HUES6 (cell line): ENCODE measurements around the gene KBTBD8.

Source experiments
- H3K27ac ChIP-seq: 2 replicates; pipeline ENCODE4 v1.7.0; 2013; ENCODE audit warnings: low read depth, mild to moderate bottlenecking, low read length, inconsistent platforms
- H3K27me3 ChIP-seq: 2 replicates; pipeline ENCODE4 v1.6.1; 2013; ENCODE audit warnings: low read length; ENCODE audit not compliant: control insufficient read depth, insufficient read depth
- H3K36me3 ChIP-seq: 2 replicates; pipeline ENCODE4 v1.6.1; 2013; ENCODE audit warnings: low read length; ENCODE audit not compliant: control insufficient read depth, insufficient read depth
- H3K4me1 ChIP-seq: 2 replicates; pipeline ENCODE4 v1.6.1; 2013; ENCODE audit warnings: low read length; ENCODE audit not compliant: control insufficient read depth, insufficient read depth
- H3K4me3 ChIP-seq: 2 replicates; pipeline ENCODE4 v1.5.1; 2013; ENCODE audit warnings: low read depth, low read length
- H3K9ac ChIP-seq: one replicate; pipeline ENCODE4 v1.6.1; 2013; ENCODE audit warnings: mild to moderate bottlenecking, low read length
- H3K9me3 ChIP-seq: 2 replicates; pipeline ENCODE4 v1.6.1; 2013; ENCODE audit warnings: low read depth, low read length; ENCODE audit not compliant: control insufficient read depth, insufficient read depth

The KBTBD8 gene

GRCh38 chr3:67016522-67017080, 18.5 kb downstream of the KBTBD8 start:
- no peaks in the 10 kb centered on the region for H3K36me3 ChIP-seq
- H3K4me3 ChIP-seq, result no peak overlapping the region
- no peaks in the 10 kb centered on the region for H3K27me3 ChIP-seq
- peaks cover 16% of the 10 kb centered on the region for H3K4me1 ChIP-seq
- H3K27ac ChIP-seq, result no peak overlapping the region
- no peak overlapping the region for H3K9ac ChIP-seq
- no peaks in the 10 kb centered on the region for H3K9me3 ChIP-seq

GRCh38 chr3:67017211-67017610, 19.1 kb downstream of the KBTBD8 start:
- peaks cover 16% of the 10 kb centered on the region for H3K4me1 ChIP-seq
- H3K9me3 ChIP-seq, result no peaks in the 10 kb centered on the region
- H3K27me3 ChIP-seq, result no peaks in the 10 kb centered on the region
- no peak overlapping the region for H3K9ac ChIP-seq
- no peaks in the 10 kb centered on the region for H3K36me3 ChIP-seq
- H3K27ac ChIP-seq, result no peak overlapping the region
- no peak overlapping the region for H3K4me3 ChIP-seq

- no peak overlapping the region for H3K9ac ChIP-seq
- peaks cover 16% of the 10 kb centered on the region for H3K4me1 ChIP-seq
- no peaks in the 10 kb centered on the region for H3K9me3 ChIP-seq
- H3K27me3 ChIP-seq, result no peaks in the 10 kb centered on the region
- H3K36me3 ChIP-seq, result no peaks in the 10 kb centered on the region
- H3K4me3 ChIP-seq, result no peak overlapping the region
- H3K27ac ChIP-seq, result no peak overlapping the region
These were observed 20.1 kb downstream of the KBTBD8 start for GRCh38 chr3:67018105-67018788.

DNA sequence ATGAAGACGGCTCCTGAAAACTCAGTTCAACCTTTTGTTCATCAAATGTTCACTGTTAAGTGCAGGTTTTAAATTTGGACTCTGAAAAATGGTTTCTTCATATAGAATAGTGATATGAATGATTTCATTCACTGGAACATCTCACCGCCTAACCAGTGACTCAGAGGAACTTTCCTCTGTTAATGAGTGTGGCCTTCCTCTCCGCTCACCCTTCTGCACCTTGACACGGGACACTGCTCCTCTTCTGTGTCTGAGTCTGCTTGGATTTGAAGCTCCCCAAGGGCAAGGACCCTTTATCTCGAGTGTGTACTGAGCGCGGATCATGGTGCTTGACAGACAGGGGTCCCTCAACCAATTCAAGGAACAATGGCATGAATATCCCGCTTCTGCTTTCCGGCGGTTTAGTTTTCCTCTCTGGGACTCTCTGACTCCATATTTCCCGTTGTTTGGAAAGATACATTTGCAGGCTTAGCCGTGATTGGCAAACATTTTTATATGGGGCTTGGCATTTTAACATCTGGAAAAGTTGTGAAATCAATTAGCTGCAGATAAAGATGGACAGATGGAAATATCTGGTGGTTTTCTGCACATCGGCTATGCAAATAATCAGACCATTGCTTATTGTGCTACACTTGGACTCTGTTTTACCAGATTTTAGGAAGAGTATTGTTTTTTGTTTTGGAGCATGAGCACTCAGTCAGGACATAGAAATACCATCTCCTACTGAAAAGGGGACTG, 20.9 kb downstream of the KBTBD8 start:
- Histone ChIP-seq H3K36me3 (no peaks in the 10 kb centered on the region), H3K27ac (no peak overlapping the region), H3K27me3 (no peaks in the 10 kb centered on the region), H3K4me3 (no peak overlapping the region), H3K9me3 (no peaks in the 10 kb centered on the region), H3K9ac (no peak overlapping the region), H3K4me1 (peaks cover 16% of the 10 kb centered on the region)

- H3K36me3 ChIP-seq, result no peaks in the 10 kb centered on the region
- H3K9ac ChIP-seq, result no peak overlapping the region
- no peak overlapping the region for H3K4me3 ChIP-seq
- no peaks in the 10 kb centered on the region for H3K9me3 ChIP-seq
- H3K27ac ChIP-seq, result no peak overlapping the region
- no peaks in the 10 kb centered on the region for H3K4me1 ChIP-seq
- H3K27me3 ChIP-seq, result no peaks in the 10 kb centered on the region
These were observed 30.1 kb downstream of the KBTBD8 start for GRCh38 chr3:67028001-67028784.

DNA sequence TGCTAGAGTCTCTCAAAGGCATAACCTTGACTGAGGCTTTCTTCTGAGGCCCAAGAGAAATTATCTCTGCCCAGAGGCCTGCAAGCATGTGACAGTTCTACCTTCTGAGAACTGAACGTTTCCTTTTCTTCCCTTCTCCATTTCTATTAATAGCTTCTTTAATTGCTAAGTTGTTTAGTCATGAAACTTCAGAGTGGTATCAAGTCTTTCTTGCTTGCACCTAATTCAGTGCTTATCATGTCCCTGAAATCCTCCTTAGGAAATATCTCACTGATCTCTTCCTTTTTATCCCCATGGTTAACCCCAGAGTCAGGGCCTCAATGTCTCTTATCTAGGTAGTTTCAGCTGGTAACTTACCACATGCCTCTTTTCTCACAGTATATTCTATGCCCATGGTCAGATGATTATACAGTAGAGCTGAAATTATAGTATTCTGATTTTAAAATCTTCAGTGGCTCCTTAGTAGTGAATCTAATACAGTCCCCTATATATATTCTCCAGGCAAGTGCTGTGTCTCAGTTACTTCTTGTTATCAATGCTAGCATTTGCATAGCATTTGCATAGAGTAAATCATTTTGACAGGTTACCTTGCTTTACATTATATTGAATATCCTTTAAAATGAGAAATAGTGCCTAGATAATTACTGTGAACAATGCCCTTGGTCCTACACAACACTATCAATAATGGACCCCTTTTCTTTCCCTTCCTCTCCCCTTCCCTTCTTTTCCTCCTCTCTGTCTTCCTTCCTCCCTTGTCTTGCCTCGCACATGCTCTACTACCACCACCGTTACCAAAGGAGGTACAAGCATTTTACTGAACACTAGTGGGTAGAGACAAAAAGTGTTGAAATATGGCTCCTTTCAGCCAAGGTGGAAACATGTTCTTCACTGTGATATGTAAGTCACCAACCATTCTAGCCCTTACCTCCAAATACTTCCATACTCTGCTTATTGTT, 33.0 kb downstream of the KBTBD8 start:
- no peaks in the 10 kb centered on the region for H3K9me3 ChIP-seq
- H3K36me3 ChIP-seq, result no peaks in the 10 kb centered on the region
- H3K4me1 ChIP-seq, result no peaks in the 10 kb centered on the region
- H3K27ac ChIP-seq, result no peak overlapping the region
- no peak overlapping the region for H3K4me3 ChIP-seq
- H3K27me3 ChIP-seq, result no peaks in the 10 kb centered on the region
- H3K9ac ChIP-seq, result no peak overlapping the region

DNA sequence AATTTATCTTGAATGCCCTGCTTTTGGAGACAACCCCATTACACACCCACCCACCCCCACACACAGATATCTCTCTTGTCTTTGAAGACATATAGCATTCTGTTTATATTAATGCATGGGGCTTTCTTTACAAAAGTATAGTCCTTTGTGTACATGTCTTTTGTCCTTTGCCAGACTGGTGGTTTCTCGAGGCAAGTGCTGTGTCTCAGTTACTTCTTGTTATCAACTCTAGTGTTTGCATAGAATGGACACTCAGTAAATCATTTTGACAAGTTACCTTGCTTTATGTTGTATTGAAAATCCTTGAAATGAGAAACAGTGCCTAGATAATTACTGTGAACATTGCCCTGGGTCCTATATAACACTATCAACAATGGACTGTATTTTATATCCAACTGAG, 33.9 kb downstream of the KBTBD8 start:
- H3K4me1 ChIP-seq, result no peaks in the 10 kb centered on the region
- no peak overlapping the region for H3K9ac ChIP-seq
- H3K36me3 ChIP-seq, result no peaks in the 10 kb centered on the region
- H3K9me3 ChIP-seq, result no peaks in the 10 kb centered on the region
- no peak overlapping the region for H3K4me3 ChIP-seq
- no peak overlapping the region for H3K27ac ChIP-seq
- H3K27me3 ChIP-seq, result no peaks in the 10 kb centered on the region

DNA sequence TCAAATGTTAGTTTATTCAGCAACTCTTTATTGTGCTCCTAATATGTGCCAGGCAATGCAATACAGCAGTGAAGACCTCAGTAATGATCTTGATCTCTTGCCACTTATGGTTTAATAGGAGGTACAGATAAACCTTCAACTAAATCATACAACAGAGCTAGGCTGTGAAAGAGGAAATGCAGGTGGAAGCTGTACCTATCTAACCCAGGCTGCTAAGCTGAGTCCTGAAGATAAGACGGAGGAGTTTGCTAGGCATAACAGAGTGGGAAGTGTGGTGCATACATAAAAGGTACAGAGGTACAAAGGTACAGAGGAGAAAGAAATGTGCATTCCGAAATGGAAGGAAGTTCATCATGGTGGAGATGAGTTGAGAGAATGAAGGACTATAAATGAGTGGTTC, 35.0 kb downstream of the KBTBD8 start:
- Histone ChIP-seq H3K4me3 (no peak overlapping the region), H3K4me1 (no peaks in the 10 kb centered on the region), H3K36me3 (no peaks in the 10 kb centered on the region), H3K9ac (no peak overlapping the region), H3K27me3 (no peaks in the 10 kb centered on the region), H3K9me3 (no peaks in the 10 kb centered on the region), H3K27ac (no peak overlapping the region)

DNA sequence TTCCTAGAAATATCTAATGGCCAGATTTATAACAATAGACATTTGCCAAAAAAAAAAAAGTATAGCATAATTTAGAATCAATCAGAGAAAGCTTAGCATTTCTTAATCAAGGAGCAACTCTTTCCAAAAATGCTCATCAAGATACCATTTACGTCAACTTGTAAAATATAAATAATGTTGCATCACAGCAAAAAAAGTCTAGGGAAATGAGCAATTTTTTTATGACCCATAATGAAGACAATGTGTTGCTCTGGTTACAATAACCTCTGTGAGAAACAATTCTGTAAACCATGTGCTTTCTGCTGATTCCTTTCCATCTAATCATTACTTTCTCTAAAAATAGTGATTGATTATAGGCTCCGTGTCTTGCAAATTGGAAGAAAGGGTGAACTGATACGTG, 36.3 kb downstream of the KBTBD8 start:
- Histone ChIP-seq H3K9ac (no peak overlapping the region), H3K4me3 (no peak overlapping the region), H3K9me3 (no peaks in the 10 kb centered on the region), H3K36me3 (no peaks in the 10 kb centered on the region), H3K27me3 (no peaks in the 10 kb centered on the region), H3K4me1 (no peaks in the 10 kb centered on the region), H3K27ac (no peak overlapping the region)

- Histone ChIP-seq H3K36me3 (no peaks in the 10 kb centered on the region; the same call in 1 of the 2 replicates), H3K9ac (no peak overlapping the region)
These were observed 39.5 kb downstream of the KBTBD8 start for GRCh38 chr3:67037615-67038014.

More at GRCh38 chr3:67037615-67038014, 39.5 kb downstream of the KBTBD8 start:
- Histone ChIP-seq H3K4me3 (no peak overlapping the region), H3K27ac (no peak overlapping the region), H3K27me3 (no peaks in the 10 kb centered on the region), H3K4me1 (no peaks in the 10 kb centered on the region), H3K9me3 (peaks cover 2% of the 10 kb centered on the region; the same call in 1 of the 2 replicates)
